ENCODE data around the gene ZNF430. TPM values are rescaled to one million over a fixed set of nuclear protein-coding genes. Genes with fewer than 3 reads are reported as not detected.

Gene ZNF430
- total and polyA plus RNA-seq, 4 donors: 0.31 to 5.3 (median 2.9) TPM

- Histone ChIP-seq H3K9ac (ENCODE audit: low read depth in 1 of 2, low read length in 2 of 2) (no peak overlapping the region), H3K4me1 (ENCODE audit: control insufficient read depth in 4 of 4, insufficient read depth in 4 of 4, low read length in 3 of 4) (no peaks in the 10 kb centered on the region), H3K36me3 (ENCODE audit: control insufficient read depth in 4 of 4, insufficient read depth in 3 of 4, low read depth in 1 of 4, low read length in 3 of 4) (no peaks in the 10 kb centered on the region), H3K27me3 (ENCODE audit: control insufficient read depth in 4 of 4, insufficient read depth in 4 of 4, low read length in 3 of 4) (peaks cover 0 to 2% (median 0%) of the 10 kb centered on the region in 4 donors), H3K9me3 (ENCODE audit: control insufficient read depth in 4 of 4, low read length in 3 of 4) (no peaks in the 10 kb centered on the region), H3K4me3 (ENCODE audit: low read depth in 1 of 3, low read length in 3 of 3) (no peak overlapping the region), H3K27ac (ENCODE audit: low read depth in 1 of 2, low read length in 2 of 2) (no peak overlapping the region)
- no peak for TF ChIP-seq SP1 (IDR thresholded peaks at IDR 0.05)
- DNase-seq (ENCODE audit: low spot score): no peak
- 94% methylated on average over 1 of the region's 1 CpG for WGBS
Measured at GRCh38 chr19:21084343-21084742, 63.9 kb downstream of the ZNF430 start.

DNA sequence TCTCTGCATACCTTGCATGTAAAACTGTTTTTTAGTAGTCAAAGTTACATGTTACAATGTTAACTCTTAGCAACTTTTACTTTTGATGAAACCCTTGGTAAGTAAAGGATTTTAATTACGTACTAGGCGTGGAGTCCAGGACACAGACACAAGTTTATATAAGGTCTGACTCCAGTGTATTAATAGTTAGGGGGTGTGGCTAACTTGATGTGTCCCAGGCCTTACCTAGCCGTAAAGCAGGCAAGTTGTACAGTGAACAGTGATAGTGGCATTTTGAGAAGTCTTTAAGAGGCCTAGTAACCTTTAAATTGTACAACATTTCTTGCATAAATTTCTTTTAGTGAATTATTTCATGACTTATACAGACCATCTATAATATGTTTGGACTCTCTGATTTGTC, 67.4 kb downstream of the ZNF430 start:
- 92% methylated on average over 3 of the region's 3 CpGs for WGBS
- no peak for TF ChIP-seq FOXA1 (IDR thresholded peaks at IDR 0.05)
- TF ChIP-seq MAX (IDR thresholded peaks at IDR 0.05): no peak
- no peak for TF ChIP-seq RXRA (IDR thresholded peaks at IDR 0.05)
- no peak for TF ChIP-seq YY1 (IDR thresholded peaks at IDR 0.05)
- no peak for TF ChIP-seq HNF4G (IDR thresholded peaks at IDR 0.05)
- TF ChIP-seq RAD21 (IDR thresholded peaks at IDR 0.05): no peak
- TF ChIP-seq REST (IDR thresholded peaks at IDR 0.05): no peak
- TF ChIP-seq GABPA (IDR thresholded peaks at IDR 0.05 in 1 of 2, conservative IDR thresholded peaks at IDR 0.05 in 1 of 2): no peak
- TF ChIP-seq ZBTB33 (IDR thresholded peaks at IDR 0.05): no peak
- no peak for TF ChIP-seq TAF1 (conservative IDR thresholded peaks at IDR 0.05)
- TF ChIP-seq, protein P1, sequence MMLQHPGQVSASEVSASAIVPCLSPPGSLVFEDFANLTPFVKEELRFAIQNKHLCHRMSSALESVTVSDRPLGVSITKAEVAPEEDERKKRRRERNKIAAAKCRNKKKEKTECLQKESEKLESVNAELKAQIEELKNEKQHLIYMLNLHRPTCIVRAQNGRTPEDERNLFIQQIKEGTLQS (IDR thresholded peaks at IDR 0.05): no peak
- no peak for TF ChIP-seq CTCF (IDR thresholded peaks at IDR 0.05; ENCODE audit: low read depth, low read length, missing input control)
- no peak for TF ChIP-seq EGR1 (IDR thresholded peaks at IDR 0.05; ENCODE audit: low read depth in 2 of 2)
- no peak for TF ChIP-seq NR2F2 (IDR thresholded peaks at IDR 0.05)
- TF ChIP-seq FOXA2 (IDR thresholded peaks at IDR 0.05): no peak
- TF ChIP-seq SP1 (IDR thresholded peaks at IDR 0.05): no peak
- no peak for TF ChIP-seq JUND (IDR thresholded peaks at IDR 0.05)
- TF ChIP-seq HNF4A (conservative IDR thresholded peaks at IDR 0.05): no peak
- Histone ChIP-seq H3K4me1 (ENCODE audit: control insufficient read depth in 4 of 4, insufficient read depth in 4 of 4, low read length in 3 of 4) (no peaks in the 10 kb centered on the region), H3K4me3 (ENCODE audit: low read depth in 1 of 3, low read length in 3 of 3) (no peak overlapping the region), H3K9me3 (ENCODE audit: control insufficient read depth in 4 of 4, low read length in 3 of 4) (no peaks in the 10 kb centered on the region), H3K27ac (ENCODE audit: low read depth in 1 of 2, low read length in 2 of 2) (no peak overlapping the region), H3K9ac (ENCODE audit: low read depth in 1 of 2, low read length in 2 of 2) (no peak overlapping the region), H3K36me3 (ENCODE audit: control insufficient read depth in 4 of 4, insufficient read depth in 3 of 4, low read depth in 1 of 4, low read length in 3 of 4) (no peaks in the 10 kb centered on the region), H3K27me3 (ENCODE audit: control insufficient read depth in 4 of 4, insufficient read depth in 4 of 4, low read length in 3 of 4) (no peaks in the 10 kb centered on the region)
- no peak for DNase-seq (ENCODE audit: low spot score)

All from liver (tissue), 9 donors.